NCI-H2107 treated with DMSO at 0.1 percent for 48 hours (cell line): ENCODE results near the gene RCAN3.
"Not testable (repeated sequence)": the region's sequence is repeated elsewhere in the genome, so short reads cannot be mapped to it uniquely, and the experiment has no call there.

Source experiments
- DNase-seq: peaks from one replicate; lab custom pipeline; 2025; ENCODE audit not compliant: unreplicated experiment; lab: John Stamatoyannopoulos, UW

The RCAN3 gene

GRCh38 chr1:24548070-24548469 is 45.4 kb downstream of the RCAN3 start:
- no peak for DNase-seq

GRCh38 chr1:24549210-24549609 is 46.6 kb downstream of the RCAN3 start:
- DNase-seq = not testable (repeated sequence)

- no peak for DNase-seq
Measured at GRCh38 chr1:24551290-24551959, 48.8 kb downstream of the RCAN3 start.

- no peak for DNase-seq
Measured at GRCh38 chr1:24551960-24552571, 49.4 kb downstream of the RCAN3 start.

- no peak for DNase-seq
Measured at GRCh38 chr1:24553931-24554330, 51.3 kb downstream of the RCAN3 start.

GRCh38 chr1:24554714-24555113 is 52.1 kb downstream of the RCAN3 start:
- DNase-seq = no peak

- DNase-seq = no peak
Measured at GRCh38 chr1:24555591-24556413, 53.2 kb downstream of the RCAN3 start, which contains the start of gene NCMAP. Gene NCMAP, plus strand, starts transcription at chr1:24556087. Its CDS starts 39,344 bp downstream, at chr1:24595431.

GRCh38 chr1:24556414-24556795 is 53.8 kb downstream of the RCAN3 start:
- no peak for DNase-seq

- no peak for DNase-seq
Measured at GRCh38 chr1:24557220-24557619, 54.6 kb downstream of the RCAN3 start.

GRCh38 chr1:24557711-24558131 is 55.1 kb downstream of the RCAN3 start:
- DNase-seq = no peak

- no peak for DNase-seq
Measured at GRCh38 chr1:24558455-24558854, 55.8 kb downstream of the RCAN3 start.

GRCh38 chr1:24558902-24559791 is 56.5 kb downstream of the RCAN3 start:
- DNase-seq = no peak

- DNase-seq = no peak
Measured at GRCh38 chr1:24560361-24560760, 57.7 kb downstream of the RCAN3 start.

GRCh38 chr1:24562625-24563024 is 60.0 kb downstream of the RCAN3 start:
- peak; percentile 60 for DNase-seq

- no peak for DNase-seq
Measured at GRCh38 chr1:24564695-24565094, 62.1 kb downstream of the RCAN3 start.

- DNase-seq = no peak
Measured at GRCh38 chr1:24566236-24566867, 63.7 kb downstream of the RCAN3 start.

GRCh38 chr1:24567792-24568388 is 65.3 kb downstream of the RCAN3 start:
- DNase-seq = no peak

GRCh38 chr1:24568475-24568874 is 65.8 kb downstream of the RCAN3 start:
- no peak for DNase-seq

GRCh38 chr1:24570265-24571125 is 67.9 kb downstream of the RCAN3 start:
- DNase-seq = no peak
